WI38 (cell line): ENCODE results near the gene HPS5.
"Not testable (repeated sequence)": the region's sequence is repeated elsewhere in the genome, so short reads cannot be mapped to it uniquely, and the experiment has no call there.

Experiments used
- H3K4me3 ChIP-seq: 2 replicates; pipeline ENCODE4 v1.5.1; 2011; ENCODE audit warnings: low read depth, mild to moderate bottlenecking, control low read depth, low read length
- TF ChIP-seq, protein P1 (sequence below): IDR thresholded peaks from 2 replicates; pipeline ENCODE4 v1.5.1; 2012; ENCODE audit warnings: low read depth, mild to moderate bottlenecking, control low read depth, low read length

Gene HPS5

DNA sequence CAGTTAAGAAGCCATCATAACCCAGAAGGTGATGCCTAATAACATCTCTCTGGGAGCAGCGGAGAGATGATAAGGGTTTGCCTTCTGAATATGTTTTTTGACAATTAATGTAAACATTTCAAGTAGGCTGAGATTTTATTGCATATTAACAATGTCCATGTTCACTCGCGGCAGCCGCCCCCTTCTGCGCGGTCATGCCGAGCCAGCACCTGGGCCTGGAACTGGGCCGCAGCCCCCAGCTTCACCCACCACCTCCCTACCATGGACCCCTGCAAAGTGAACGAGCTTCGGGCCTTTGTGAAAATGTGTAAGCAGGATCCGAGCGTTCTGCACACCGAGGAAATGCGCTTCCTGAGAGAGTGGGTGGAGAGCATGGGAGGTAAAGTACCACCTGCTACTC is 60.2 kb downstream of the HPS5 start:
- TF ChIP-seq, protein P1, sequence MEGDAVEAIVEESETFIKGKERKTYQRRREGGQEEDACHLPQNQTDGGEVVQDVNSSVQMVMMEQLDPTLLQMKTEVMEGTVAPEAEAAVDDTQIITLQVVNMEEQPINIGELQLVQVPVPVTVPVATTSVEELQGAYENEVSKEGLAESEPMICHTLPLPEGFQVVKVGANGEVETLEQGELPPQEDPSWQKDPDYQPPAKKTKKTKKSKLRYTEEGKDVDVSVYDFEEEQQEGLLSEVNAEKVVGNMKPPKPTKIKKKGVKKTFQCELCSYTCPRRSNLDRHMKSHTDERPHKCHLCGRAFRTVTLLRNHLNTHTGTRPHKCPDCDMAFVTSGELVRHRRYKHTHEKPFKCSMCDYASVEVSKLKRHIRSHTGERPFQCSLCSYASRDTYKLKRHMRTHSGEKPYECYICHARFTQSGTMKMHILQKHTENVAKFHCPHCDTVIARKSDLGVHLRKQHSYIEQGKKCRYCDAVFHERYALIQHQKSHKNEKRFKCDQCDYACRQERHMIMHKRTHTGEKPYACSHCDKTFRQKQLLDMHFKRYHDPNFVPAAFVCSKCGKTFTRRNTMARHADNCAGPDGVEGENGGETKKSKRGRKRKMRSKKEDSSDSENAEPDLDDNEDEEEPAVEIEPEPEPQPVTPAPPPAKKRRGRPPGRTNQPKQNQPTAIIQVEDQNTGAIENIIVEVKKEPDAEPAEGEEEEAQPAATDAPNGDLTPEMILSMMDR: no peak

DNA sequence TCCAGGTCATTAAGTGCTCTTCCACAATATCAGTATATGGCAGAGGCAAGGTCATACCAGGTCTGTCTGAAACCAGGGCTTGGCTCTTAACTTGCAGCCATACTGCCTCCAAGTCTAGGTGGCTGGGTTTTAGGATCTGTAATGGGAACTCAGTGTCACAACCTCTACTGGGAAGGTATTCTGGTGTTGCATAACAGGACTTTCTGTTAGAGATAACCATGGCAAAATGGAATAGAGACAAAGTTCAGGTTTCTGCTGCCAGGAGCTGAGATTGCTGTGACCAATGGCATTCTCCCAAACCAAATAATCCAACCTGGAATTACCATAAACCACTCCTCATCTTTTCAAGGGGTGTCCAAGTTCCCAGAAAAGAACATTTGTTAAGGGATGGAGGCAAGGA is 62.7 kb downstream of the HPS5 start:
- no peak overlapping the region for H3K4me3 ChIP-seq
- TF ChIP-seq, protein P1: no peak

More for the DNA sequence above, 60.2 kb downstream of the HPS5 start:
- H3K4me3 ChIP-seq: no peak overlapping the region

DNA sequence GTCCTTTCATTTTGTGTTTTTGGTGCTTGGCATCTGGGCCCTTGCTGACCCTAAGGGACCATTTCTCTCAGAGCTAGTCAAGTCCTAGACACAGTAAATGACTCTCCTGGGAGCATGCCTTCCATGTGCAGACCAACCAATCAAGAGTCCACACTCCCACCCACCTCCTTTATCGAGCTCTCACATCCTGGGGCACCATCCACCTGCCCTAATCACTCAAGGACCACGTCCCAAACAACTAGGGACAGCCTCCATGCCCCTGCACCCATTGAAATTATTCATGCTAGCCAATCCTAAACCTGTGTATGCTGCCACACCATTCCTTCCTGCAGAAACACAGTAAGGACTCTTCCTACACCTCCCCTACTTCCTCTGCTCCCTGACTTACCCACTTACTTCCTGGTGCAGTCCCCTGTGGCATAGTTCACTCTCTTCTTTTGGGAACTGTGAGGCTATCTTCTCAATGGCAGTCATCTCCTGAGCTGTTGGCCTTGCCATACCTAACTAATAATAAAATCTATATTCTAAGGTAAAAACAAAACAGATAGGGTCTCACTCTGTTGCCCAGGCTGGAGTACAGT is 67.1 kb downstream of the HPS5 start:
- H3K4me3 ChIP-seq: no peak overlapping the region
- TF ChIP-seq, protein P1: no peak

DNA sequence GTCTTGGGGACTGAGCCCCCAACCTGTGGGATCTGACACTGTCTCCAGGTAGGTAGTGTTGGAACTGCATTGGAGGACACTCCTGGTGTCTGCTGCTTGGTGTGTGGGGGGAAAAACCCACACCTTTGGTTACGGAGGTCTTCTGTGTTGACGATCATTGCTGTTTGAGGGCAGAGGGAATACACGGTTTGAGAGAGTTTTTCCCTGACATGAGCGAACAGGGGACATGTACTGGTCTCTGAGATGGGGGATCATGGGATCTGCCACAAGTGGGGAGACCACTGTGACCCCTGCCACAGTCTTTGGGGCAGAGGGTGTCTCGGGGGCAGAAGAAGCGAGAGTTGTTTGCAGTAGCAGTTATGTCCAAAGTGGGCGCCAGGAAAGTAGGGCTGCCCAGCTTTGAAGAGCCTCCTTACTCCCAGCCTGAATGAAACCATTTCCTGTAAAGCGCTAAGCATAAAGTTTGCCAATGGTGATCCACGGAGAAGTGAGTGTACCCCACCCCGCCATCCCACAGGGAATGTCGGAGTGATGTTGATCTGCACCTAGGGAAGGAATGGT is 68.1 kb downstream of the HPS5 start:
- TF ChIP-seq, protein P1: no peak
- no peak overlapping the region for H3K4me3 ChIP-seq

DNA sequence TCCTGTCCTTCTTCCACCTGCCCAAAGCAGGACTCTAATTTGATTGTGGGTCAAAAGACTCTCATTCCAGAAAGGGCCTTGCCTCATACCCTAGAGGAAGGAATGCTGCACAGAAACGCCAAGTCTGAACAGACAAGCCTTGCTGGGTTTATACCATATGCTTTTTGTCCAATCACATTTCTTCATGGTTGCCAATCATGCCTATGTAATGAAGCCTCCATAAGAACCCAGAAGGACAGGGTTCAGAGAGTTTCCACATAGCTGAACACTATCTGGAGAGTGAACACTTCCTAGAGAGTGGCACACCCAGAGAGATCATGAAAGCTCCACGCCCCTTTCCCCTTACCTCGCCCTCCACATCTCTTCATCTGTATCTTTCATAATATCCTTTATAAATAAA is 68.7 kb downstream of the HPS5 start:
- TF ChIP-seq, protein P1: no peak
- H3K4me3 ChIP-seq: no peak overlapping the region

DNA sequence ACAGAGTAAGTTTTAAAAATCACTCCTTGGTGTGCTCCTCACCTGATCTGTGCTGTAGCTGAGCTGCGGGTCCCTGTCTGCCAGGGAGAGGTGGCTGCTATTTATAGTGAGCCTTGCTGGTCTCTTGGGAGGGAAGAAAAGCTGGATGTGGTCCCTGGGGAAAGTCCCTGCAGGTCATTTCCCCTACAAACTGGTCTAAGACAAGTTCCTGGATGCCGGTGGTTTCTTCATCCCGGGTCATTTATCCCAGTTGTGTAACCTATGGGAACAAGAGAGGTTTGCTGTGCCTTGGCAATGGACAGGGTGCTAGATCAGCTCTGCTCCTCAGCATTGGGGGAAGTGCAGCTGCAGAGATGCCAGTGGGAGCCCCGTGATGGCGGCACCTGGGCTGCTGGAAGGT is 73.4 kb downstream of the HPS5 start, which contains the start of gene SAA2:
TSS of gene SAA2 (minus strand) at position 108 of the 400 bp plus-strand sequence. CDS start 657 bp downstream, outside the sequence.
- TF ChIP-seq, protein P1: no peak
- no peak within 1 kb of the TSS for H3K4me3 ChIP-seq

DNA sequence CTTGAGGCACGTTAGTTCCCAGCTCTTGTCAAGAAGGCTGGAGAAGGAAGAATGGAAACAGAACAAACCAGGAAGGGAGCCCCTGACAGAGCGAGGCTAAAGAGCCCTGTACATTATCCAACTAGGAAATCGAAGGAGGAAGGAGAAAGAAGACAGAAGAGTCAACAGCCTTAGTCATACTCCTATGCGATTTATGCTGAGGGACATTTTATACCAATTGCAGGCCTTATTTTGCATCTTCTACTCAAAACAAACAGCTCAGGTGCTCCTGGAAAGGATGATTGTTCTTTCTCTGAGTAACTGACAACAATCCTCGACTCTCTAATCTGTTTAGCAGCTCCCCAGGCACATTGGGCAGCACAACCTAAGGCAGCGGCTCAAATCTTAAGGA is 74.8 kb downstream of the HPS5 start:
- not testable (repeated sequence) for H3K4me3 ChIP-seq

DNA sequence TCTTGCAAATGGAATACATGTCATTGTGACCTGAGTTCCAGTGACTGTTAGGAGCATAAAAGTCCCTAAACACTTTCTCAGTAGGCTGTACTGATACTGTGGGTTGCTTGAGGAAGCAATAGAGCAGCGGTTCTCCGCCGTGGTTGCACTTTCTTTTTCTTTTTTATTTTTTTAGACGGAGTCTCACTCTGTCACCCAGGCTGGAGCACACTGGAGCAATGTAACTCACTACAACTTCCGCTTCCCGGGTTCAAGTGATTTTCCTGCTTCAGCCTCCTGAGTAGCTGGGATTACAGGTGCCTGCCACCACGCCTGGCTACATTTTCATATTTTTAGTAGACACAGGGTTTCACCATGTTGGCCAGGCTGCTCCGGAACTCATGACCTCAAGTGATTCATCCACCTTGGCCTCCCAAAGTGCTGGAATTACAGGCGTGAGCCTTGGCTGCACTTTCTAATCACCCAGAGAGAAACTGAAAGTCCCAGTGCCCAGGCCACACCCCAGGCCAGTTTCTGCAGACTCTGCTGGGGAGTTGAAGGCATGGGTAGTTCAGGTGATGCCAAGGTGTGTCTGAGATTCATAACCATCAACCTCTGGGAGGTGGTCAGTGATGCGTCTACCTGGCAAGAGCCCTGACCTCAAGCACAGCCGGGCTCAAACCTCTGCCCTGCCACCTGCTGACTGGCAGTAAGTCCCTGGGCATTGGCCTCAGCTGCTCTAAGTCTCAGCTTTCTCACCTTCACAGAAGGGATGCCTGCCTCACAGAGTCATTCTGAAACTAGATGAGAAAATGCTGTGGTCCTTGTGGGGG is 75.4 kb downstream of the HPS5 start:
- H3K4me3 ChIP-seq: not testable (repeated sequence)
